GM19397 (cell line): ENCODE measurements around the gene WDR26.
"Not testable (repeated sequence)": the region's sequence is repeated elsewhere in the genome, so short reads cannot be mapped to it uniquely, and the experiment has no call there.

ENCODE experiments used
- ATAC-seq: cut with Tn5 transposase; IDR thresholded peaks from one replicate; pipeline ENCODE4 v1.9.1; 2021; ENCODE audit warnings: mild to moderate bottlenecking, moderate library complexity; ENCODE audit not compliant: unreplicated experiment

The WDR26 gene

GRCh38 chr1:224352436-224353085 is 82.0 kb downstream of the WDR26 start:
- ATAC-seq, result not testable (repeated sequence)

GRCh38 chr1:224349716-224350115 is 84.9 kb downstream of the WDR26 start:
- not testable (repeated sequence) for ATAC-seq

- no peak for ATAC-seq
These were observed 86.5 kb downstream of the WDR26 start for GRCh38 chr1:224348137-224348536.

DNA sequence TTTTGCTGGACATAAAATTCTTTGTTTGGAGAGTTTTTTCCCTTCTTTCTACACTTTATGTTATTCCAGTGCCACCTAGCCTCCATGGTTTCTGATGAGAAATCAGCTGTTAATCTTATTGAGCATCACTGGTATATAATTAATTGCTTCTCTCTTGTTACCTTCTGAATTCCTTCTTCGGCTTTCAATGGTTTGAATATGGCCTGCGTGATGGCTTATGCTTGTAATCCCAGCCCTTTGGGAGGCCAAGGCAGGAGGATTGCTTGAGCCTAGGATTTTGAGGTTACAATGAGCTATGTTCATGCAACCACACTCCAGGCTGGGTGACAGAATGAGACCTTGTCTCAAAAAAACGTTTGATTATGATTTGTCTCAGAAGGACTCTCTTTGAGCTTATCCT is 90.9 kb downstream of the WDR26 start:
- no peak for ATAC-seq

DNA sequence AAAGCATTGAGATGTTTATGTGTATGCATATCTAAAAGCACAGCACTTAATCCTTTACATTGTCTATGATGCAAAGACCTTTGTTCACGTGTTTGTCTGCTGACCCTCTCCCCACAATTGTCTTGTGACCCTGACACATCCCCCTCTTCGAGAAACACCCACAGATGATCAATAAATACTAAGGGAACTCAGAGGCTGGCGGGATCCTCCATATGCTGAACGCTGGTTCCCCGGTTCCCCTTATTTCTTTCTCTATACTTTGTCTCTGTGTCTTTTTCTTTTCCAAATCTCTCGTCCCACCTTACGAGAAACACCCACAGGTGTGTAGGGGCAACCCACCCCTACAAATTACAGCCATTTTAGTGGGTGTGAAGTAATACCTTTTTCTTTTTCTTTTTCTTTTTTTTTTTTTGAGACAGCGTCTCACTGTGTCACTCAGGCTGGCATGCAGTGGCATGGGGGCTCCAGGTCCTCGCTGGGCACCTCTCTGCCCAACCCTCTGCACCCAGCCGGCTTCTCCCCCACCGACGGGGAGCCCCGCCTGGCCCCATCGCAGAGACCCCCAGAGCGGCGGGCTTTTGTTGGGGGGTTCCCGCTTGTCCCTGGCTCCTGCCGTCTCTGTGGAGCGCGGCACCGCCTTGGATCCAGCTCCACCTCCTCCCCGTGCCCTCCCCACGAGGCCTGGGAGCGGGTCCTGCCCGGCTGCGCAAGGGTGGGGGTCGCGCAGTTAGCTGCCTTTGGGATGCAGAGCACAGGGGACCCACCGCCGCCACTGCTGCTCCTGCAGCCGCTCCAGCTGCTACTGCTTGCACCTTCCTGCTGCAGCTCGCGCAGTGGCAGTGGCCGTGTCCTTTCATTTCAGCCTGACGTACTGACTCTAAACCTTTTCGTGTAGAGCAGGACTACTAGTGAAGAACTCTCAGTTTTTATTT is 93.9 kb downstream of the WDR26 start:
- ATAC-seq, result peak; percentile 55

DNA sequence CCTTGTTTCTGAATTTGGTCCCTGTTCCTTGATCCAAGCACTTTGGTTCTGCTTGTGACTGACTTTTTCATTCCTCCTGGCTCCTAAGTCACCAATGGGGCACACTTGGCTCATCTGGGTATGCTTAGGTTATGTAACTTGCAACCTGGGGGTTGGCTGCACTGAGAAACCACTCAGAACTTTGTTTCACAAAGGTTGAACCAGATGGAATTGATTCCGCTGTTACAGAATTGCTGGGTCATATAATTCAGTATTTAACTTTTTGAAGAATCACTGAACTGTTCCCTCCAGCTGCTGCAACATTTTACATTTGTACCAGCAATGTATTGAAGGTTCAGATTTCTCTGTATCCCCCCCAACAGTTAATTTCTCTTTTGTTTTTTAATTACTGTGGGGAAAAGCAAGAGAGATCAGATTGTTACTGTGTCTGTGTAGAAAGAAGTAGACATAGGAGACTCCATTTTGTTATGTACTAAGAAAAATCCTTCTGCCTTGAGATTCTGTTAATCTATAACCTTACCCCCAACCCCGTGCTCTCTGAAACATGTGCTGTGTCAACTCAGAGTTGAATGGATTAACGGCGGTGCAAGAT is 95.1 kb downstream of the WDR26 start:
- no peak for ATAC-seq

- no peak for ATAC-seq
These were observed 96.3 kb downstream of the WDR26 start for GRCh38 chr1:224338150-224338838.
